H9 (cell line): ENCODE measurements around the gene MAPKAP1. TPM values are rescaled to one million over a fixed set of nuclear protein-coding genes. Genes with fewer than 3 reads are reported as not detected.

Experiments used
- DNase-seq: peaks from one replicate; pipeline ENCODE4 v3.0.0-alpha.2; 2017
- H2AFZ ChIP-seq: one replicate; pipeline ENCODE4 v1.6.1; 2013; ENCODE audit warnings: mild to moderate bottlenecking, low read length, control low read depth, moderate library complexity
- H2AK5ac ChIP-seq: 2 replicates; pipeline ENCODE4 v1.6.1; 2013; ENCODE audit warnings: low read length, control low read depth, mixed read lengths; ENCODE audit not compliant: insufficient read length
- H2BK120ac ChIP-seq: one replicate; pipeline ENCODE4 v1.6.1; 2013; ENCODE audit warnings: low read depth, mild to moderate bottlenecking, low read length, control low read depth, inconsistent platforms; ENCODE audit not compliant: poor library complexity, severe bottlenecking
- H2BK12ac ChIP-seq: 2 replicates; pipeline ENCODE4 v1.6.1; 2013; ENCODE audit warnings: low read length, control low read depth, mixed read lengths, low read depth; ENCODE audit not compliant: insufficient read length
- H2BK15ac ChIP-seq: 2 replicates; pipeline ENCODE4 v1.6.1; 2013; ENCODE audit warnings: low read depth, low read length, control low read depth
- H2BK20ac ChIP-seq: one replicate; pipeline ENCODE4 v1.6.1; 2013; ENCODE audit warnings: low read depth, mild to moderate bottlenecking, low read length, control low read depth, inconsistent platforms; ENCODE audit not compliant: poor library complexity, severe bottlenecking
- H2BK5ac ChIP-seq: 2 replicates; pipeline ENCODE4 v1.6.1; 2013; ENCODE audit warnings: low read length, control low read depth, mixed read lengths; ENCODE audit not compliant: insufficient read length
- H3K14ac ChIP-seq: 2 replicates; pipeline ENCODE4 v1.6.1; 2013; ENCODE audit warnings: low read length, control low read depth; ENCODE audit not compliant: insufficient read depth
- H3K18ac ChIP-seq: 2 replicates; pipeline ENCODE4 v1.6.1; 2013; ENCODE audit warnings: low read depth, mild to moderate bottlenecking, mixed read lengths, low read length, control low read depth; ENCODE audit not compliant: insufficient read length
- H3K23ac ChIP-seq: 2 replicates; pipeline ENCODE4 v1.6.1; 2013; ENCODE audit warnings: low read length, control low read depth, mixed read lengths, low read depth; ENCODE audit not compliant: insufficient read length
- H3K23me2 ChIP-seq: 2 replicates; pipeline ENCODE4 v1.6.1; 2013; ENCODE audit warnings: low read depth, mild to moderate bottlenecking, mixed read lengths, low read length, control low read depth; ENCODE audit not compliant: insufficient read length, poor library complexity, severe bottlenecking
- H3K27ac ChIP-seq: 2 replicates; pipeline ENCODE4 v1.5.1; 2013; ENCODE audit warnings: low read length, control low read depth, mixed read lengths, low read depth; ENCODE audit not compliant: insufficient read length
- H3K27me3 ChIP-seq: 2 replicates; pipeline ENCODE4 v1.6.1; 2013; ENCODE audit warnings: low read length, control low read depth, inconsistent platforms; ENCODE audit not compliant: insufficient read depth
- H3K4ac ChIP-seq: 2 replicates; pipeline ENCODE4 v1.6.1; 2013; ENCODE audit warnings: low read depth, mild to moderate bottlenecking, control low read depth, inconsistent platforms, low read length, moderate library complexity
- H3K4me1 ChIP-seq: 2 replicates; pipeline ENCODE4 v1.6.1; 2013; ENCODE audit warnings: low read length, control low read depth, inconsistent platforms; ENCODE audit not compliant: insufficient read depth
- H3K4me2 ChIP-seq: 2 replicates; pipeline ENCODE4 v1.6.1; 2013; ENCODE audit warnings: low read length, control low read depth, mixed read lengths; ENCODE audit not compliant: insufficient read length, insufficient read depth
- H3K56ac ChIP-seq: 2 replicates; pipeline ENCODE4 v1.6.1; 2013; ENCODE audit warnings: low read depth, mild to moderate bottlenecking, mixed read lengths, low read length, control low read depth; ENCODE audit not compliant: insufficient read length
- H3K79me1 ChIP-seq: 2 replicates; pipeline ENCODE4 v1.6.1; 2013; ENCODE audit warnings: low read depth, mild to moderate bottlenecking, moderate library complexity, low read length, control low read depth, inconsistent platforms; ENCODE audit not compliant: insufficient read depth, poor library complexity, severe bottlenecking
- H3K79me2 ChIP-seq: 2 replicates; pipeline ENCODE4 v1.6.1; 2013; ENCODE audit warnings: low read length, control low read depth, inconsistent platforms; ENCODE audit not compliant: insufficient read depth
- H3K9ac ChIP-seq: 2 replicates; pipeline ENCODE4 v1.6.1; 2013; ENCODE audit warnings: low read length, control low read depth, mixed read lengths; ENCODE audit not compliant: insufficient read length; ENCODE audit errors: extremely low read depth
- H3K9me3 ChIP-seq: one replicate; pipeline ENCODE4 v1.6.1; 2013; ENCODE audit warnings: low read depth, low read length, inconsistent platforms; ENCODE audit not compliant: control insufficient read depth
- H3T11ph ChIP-seq: one replicate; pipeline ENCODE4 v1.6.1; 2013; ENCODE audit warnings: mild to moderate bottlenecking, low read length, control low read depth, inconsistent platforms
- H4K20me1 ChIP-seq: one replicate; pipeline ENCODE4 v1.6.1; 2013; ENCODE audit not compliant: control insufficient read depth, insufficient read length, insufficient read depth
- H4K5ac ChIP-seq: 2 replicates; pipeline ENCODE4 v1.6.1; 2013; ENCODE audit warnings: low read depth, mild to moderate bottlenecking, mixed read lengths, low read length, control low read depth; ENCODE audit not compliant: insufficient read length
- H4K8ac ChIP-seq: replicated peaks from 2 replicates; pipeline ENCODE4 v1.6.1; 2013; ENCODE audit warnings: low read length, control low read depth, mixed read lengths, low read depth; ENCODE audit not compliant: insufficient read length
- H4K91ac ChIP-seq: 2 replicates; pipeline ENCODE4 v1.6.1; 2013; ENCODE audit warnings: low read depth, mild to moderate bottlenecking, moderate library complexity, mixed read lengths, low read length, control low read depth; ENCODE audit not compliant: insufficient read length
- H3K27ac Mint-ChIP-seq, 3 experiments: 2 replicates in 2 of 3; 3 replicates in 1 of 3; pipeline ENCODE4 v1.8.0; 2020 to 2021; ENCODE audit warnings: mixed read lengths in 3 of 3, mild to moderate bottlenecking in 1 of 3, moderate library complexity in 1 of 3
- H3K27me3 Mint-ChIP-seq: 2 replicates; pipeline ENCODE4 v1.8.0; 2021; ENCODE audit warnings: low read depth, mild to moderate bottlenecking, moderate library complexity, mixed read lengths
- H3K36me3 Mint-ChIP-seq, 3 experiments: 2 replicates in 2 of 3; 3 replicates in 1 of 3; pipeline ENCODE4 v1.8.0; 2020 to 2021; ENCODE audit warnings: low read depth in 3 of 3, mixed read lengths in 3 of 3; ENCODE audit not compliant: insufficient read depth in 1 of 3
- H3K4me1 Mint-ChIP-seq, 2 experiments: 2 replicates each; pipeline ENCODE4 v1.8.0; 2020; ENCODE audit warnings: mixed read lengths in 2 of 2
- H3K4me3 Mint-ChIP-seq, 2 experiments: 2 replicates in 1 of 2; 3 replicates in 1 of 2; pipeline ENCODE4 v1.8.0; 2020 to 2021; ENCODE audit warnings: mild to moderate bottlenecking in 2 of 2, mixed read lengths in 2 of 2, moderate library complexity in 1 of 2
- H3K9me3 Mint-ChIP-seq, 2 experiments: 2 replicates in 1 of 2; 3 replicates in 1 of 2; pipeline ENCODE4 v1.8.0; 2020; ENCODE audit warnings: mild to moderate bottlenecking in 2 of 2, mixed read lengths in 2 of 2, moderate library complexity in 1 of 2
- CTCF ChIP-seq: fragments of 200-600 bp; sonication (generic); conservative IDR thresholded peaks from 3 replicates; pipeline ENCODE4 v1.8.0; 2021; ENCODE audit warnings: antibody characterized with exemption, mild to moderate bottlenecking
- WGBS: extraction: QIAGEN DNeasy Blood & Tissue Kit; methylation state at CpG from one replicate; pipeline ENCODE4 v1.1.7; 2013; ENCODE audit warnings: missing lambda C conversion rate, low lambda C conversion rate, mixed read lengths; ENCODE audit not compliant: insufficient read length; ENCODE audit errors: extremely low coverage; 5-methylcytosine and 5-hydroxymethylcytosine counted together
- total RNA-seq: library from RNA; stranded (reverse); gene quantifications from 2 replicates; pipeline ENCODE4 v1.2.1, GENCODE V29; 2021

The MAPKAP1 gene
- total RNA-seq, 1 experiment from 2014 or later, result 97.0 TPM

GRCh38 chr9:125700791-125701190 is 6.2 kb downstream of the MAPKAP1 start:
- Histone ChIP-seq H3K79me1 (peaks cover 13% of the 10 kb centered on the region), H3K27me3 (no peaks in the 10 kb centered on the region), H3T11ph (no peak overlapping the region), H3K79me2 (peaks cover 30% of the 10 kb centered on the region; the same call in 1 of the 2 replicates), H3K56ac (no peak overlapping the region), H2AFZ (no peak overlapping the region), H4K5ac (no peak overlapping the region), H3K4me1 (peaks cover 6% of the 10 kb centered on the region; the same call in 1 of the 2 replicates), H2BK12ac (no peak overlapping the region), H2AK5ac (no peak overlapping the region), H3K4me2 (no peak overlapping the region), H4K91ac (no peak overlapping the region), H3K4ac (no peak overlapping the region), H3K9me3 (no peaks in the 10 kb centered on the region), H3K9ac (no peak overlapping the region), H3K23ac (no peak overlapping the region), H2BK15ac (no peak overlapping the region), H2BK20ac (no peak overlapping the region), H3K23me2 (no peaks in the 10 kb centered on the region), H4K8ac (no peak overlapping the region), H4K20me1 (no peaks in the 10 kb centered on the region), H2BK5ac (no peak overlapping the region), H3K27ac (no peak overlapping the region), H3K18ac (no peak overlapping the region), H3K14ac (no peak overlapping the region), H2BK120ac (no peak overlapping the region)
- Mint-ChIP-seq H3K4me1 (peaks cover 34 to 44% of the 10 kb centered on the region in 2 experiments), H3K27ac (peak overlapping the region; percentile 63 to 96 (median 94); a peak in 6 of 7 replicates), H3K27me3 (no peaks in the 10 kb centered on the region), H3K4me3 (peak overlapping the region; percentile 8 to 51; a peak in 3 of 5 replicates), H3K9me3 (no peaks in the 10 kb centered on the region), H3K36me3 (no peaks in the 10 kb centered on the region)
- TF ChIP-seq CTCF, result no peak
- no CpG with 5 or more reads among the region's 2 CpGs for WGBS
- peak; percentile 66 for DNase-seq
